ENCODE data around the gene MEI1.
A peak's percentile ranks its signal among the peaks of the same experiment; 100 is the strongest.

DNA sequence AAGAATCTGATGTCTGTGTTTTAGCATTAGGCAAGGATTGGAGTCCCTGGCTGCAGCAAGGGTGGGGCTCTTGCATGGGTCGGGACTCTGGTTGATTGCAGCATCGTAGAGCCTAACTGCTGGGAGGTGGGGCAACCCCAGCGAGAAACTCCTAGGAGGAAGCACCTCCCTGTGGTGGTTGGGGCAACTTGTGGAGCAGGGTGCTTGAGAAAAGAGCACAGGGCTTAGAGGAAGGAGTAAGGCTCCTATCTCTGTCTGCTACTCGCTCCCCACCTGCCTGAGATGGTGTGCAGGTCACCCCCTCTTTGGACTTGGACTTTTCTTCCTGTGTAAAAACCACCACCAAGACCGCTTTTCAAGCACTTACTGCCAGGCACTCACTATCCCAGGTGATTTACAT is 149.2 kb downstream of the MEI1 start:
- TF ChIP-seq, protein P1, sequence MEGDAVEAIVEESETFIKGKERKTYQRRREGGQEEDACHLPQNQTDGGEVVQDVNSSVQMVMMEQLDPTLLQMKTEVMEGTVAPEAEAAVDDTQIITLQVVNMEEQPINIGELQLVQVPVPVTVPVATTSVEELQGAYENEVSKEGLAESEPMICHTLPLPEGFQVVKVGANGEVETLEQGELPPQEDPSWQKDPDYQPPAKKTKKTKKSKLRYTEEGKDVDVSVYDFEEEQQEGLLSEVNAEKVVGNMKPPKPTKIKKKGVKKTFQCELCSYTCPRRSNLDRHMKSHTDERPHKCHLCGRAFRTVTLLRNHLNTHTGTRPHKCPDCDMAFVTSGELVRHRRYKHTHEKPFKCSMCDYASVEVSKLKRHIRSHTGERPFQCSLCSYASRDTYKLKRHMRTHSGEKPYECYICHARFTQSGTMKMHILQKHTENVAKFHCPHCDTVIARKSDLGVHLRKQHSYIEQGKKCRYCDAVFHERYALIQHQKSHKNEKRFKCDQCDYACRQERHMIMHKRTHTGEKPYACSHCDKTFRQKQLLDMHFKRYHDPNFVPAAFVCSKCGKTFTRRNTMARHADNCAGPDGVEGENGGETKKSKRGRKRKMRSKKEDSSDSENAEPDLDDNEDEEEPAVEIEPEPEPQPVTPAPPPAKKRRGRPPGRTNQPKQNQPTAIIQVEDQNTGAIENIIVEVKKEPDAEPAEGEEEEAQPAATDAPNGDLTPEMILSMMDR (optimal IDR thresholded peaks at IDR 0.05 in 1 of 3, IDR thresholded peaks at IDR 0.05 in 1 of 3, conservative IDR thresholded peaks at IDR 0.05 in 1 of 3; ENCODE audit: extremely low read depth in 1 of 3, insufficient read depth in 2 of 3, low read length in 3 of 3) = peak in 1 of 3 experiments; percentile 39
- TF ChIP-seq EZH2 (IDR thresholded peaks at IDR 0.05; ENCODE audit: low read length) = no peak
